ENCODE measurements around the gene ATOH8.
"Not testable (repeated sequence)": the region's sequence is repeated elsewhere in the genome, so short reads cannot be mapped to it uniquely, and the experiment has no call there.

ATOH8 gene

GRCh38 chr2:85827879-85828569 is 74.2 kb downstream of the ATOH8 start:
- TF ChIP-seq CTCF (IDR thresholded peaks at IDR 0.05; ENCODE audit: insufficient read depth, low read depth, low read length, missing control alignments), result no peak
- no peak overlapping the region for H3K4me3 ChIP-seq (ENCODE audit: low read depth, low read length)
- no peak for DNase-seq (ENCODE audit: low read depth)

GRCh38 chr2:85828725-85829124 is 74.9 kb downstream of the ATOH8 start:
- H3K4me3 ChIP-seq (ENCODE audit: low read depth, low read length), result no peak overlapping the region
- no peak for DNase-seq (ENCODE audit: low read depth)
- TF ChIP-seq CTCF (IDR thresholded peaks at IDR 0.05; ENCODE audit: insufficient read depth, low read depth, low read length, missing control alignments), result no peak

GRCh38 chr2:85829394-85829793 is 75.6 kb downstream of the ATOH8 start:
- not testable (repeated sequence) for DNase-seq (ENCODE audit: low read depth)

GRCh38 chr2:85830645-85831044 is 76.9 kb downstream of the ATOH8 start:
- peak; percentile 30 for TF ChIP-seq CTCF (IDR thresholded peaks at IDR 0.05; ENCODE audit: insufficient read depth, low read depth, low read length, missing control alignments)
- peak; percentile 42 for DNase-seq (ENCODE audit: low read depth)
- no peak overlapping the region for H3K4me3 ChIP-seq (ENCODE audit: low read depth, low read length)

More at GRCh38 chr2:85829394-85829793, 75.6 kb downstream of the ATOH8 start:
- H3K4me3 ChIP-seq (ENCODE audit: low read depth, low read length), result not testable (repeated sequence)

- DNase-seq (ENCODE audit: low read depth), result peak; percentile 23
- TF ChIP-seq CTCF (IDR thresholded peaks at IDR 0.05; ENCODE audit: insufficient read depth, low read depth, low read length, missing control alignments), result no peak
- H3K4me3 ChIP-seq (ENCODE audit: low read depth, low read length), result no peak overlapping the region
These were observed 77.9 kb downstream of the ATOH8 start for GRCh38 chr2:85831735-85832134.

GRCh38 chr2:85834466-85834865 is 80.7 kb downstream of the ATOH8 start:
- no peak for TF ChIP-seq CTCF (IDR thresholded peaks at IDR 0.05; ENCODE audit: insufficient read depth, low read depth, low read length, missing control alignments)
- no peak overlapping the region for H3K4me3 ChIP-seq (ENCODE audit: low read depth, low read length)
- no peak for DNase-seq (ENCODE audit: low read depth)
